Uterus (tissue), 2 donors: ENCODE results near the gene MLC1.

Experiments used
- CTCF ChIP-seq, 4 experiments: fragments of 200-600 bp in 2 of 4; fragments of 450-650 bp in 2 of 4; sonication (generic) in 2 of 4; IDR thresholded peaks; one replicate each; pipeline ENCODE4 v1.5.1; 2016 to 2019; ENCODE audit warnings: antibody characterized with exemption in 4 of 4, mild to moderate bottlenecking in 2 of 4, moderate library complexity in 1 of 4
- POLR2A ChIP-seq, 2 donors: fragments of 450-650 bp; IDR thresholded peaks; one replicate each; pipeline ENCODE4 v1.6.1; 2016; ENCODE audit warnings: antibody characterized with exemption in 2 of 2, mild to moderate bottlenecking in 1 of 2, moderate library complexity in 1 of 2

DNA sequence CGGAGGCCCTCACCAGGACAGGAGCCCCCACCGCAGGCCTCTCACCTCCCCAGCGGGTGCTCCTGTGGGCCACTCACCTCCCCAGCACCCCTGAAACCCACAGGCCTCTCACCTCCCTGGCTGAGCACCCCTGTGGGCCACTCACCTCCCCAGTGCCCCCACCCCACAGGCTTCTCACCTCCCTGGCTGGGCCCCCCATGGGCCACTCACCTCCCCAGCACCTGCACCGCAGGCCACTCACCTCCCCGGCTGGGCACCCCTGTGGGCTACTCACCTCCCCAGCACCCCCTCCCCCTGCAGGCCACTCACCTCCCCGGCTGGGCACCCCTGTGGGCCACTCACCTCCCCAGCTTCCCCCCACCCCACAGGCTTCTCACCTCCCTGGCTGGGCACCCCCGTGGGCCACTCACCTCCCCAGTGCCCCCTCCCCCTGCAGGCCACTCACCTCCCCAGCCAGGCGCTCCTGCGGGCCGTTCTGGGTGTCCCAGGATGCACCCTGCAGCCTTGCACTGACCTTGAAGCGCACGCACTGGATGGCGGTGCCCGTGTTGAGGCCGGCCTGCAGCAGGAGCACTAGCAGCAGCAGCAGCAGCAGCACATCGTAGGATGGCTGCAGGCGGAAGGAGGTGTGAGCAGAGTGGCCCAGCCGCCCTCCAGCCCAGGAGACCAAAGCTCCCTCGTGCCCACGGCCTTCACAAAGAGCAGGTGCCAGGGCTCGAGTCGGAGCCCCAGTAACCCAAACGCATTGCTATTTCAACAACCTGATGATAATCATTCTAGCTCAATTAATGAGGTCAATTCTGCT is 21.4 kb downstream of the MLC1 start:
- TF ChIP-seq CTCF (IDR thresholded peaks at IDR 0.05), result no peak
- no peak for TF ChIP-seq POLR2A (IDR thresholded peaks at IDR 0.05)
